TTC549 (cell line): ENCODE data around the gene LETM1.

Experiments used
- FAIRE-seq: peaks from 2 replicates; lab custom pipeline; 2012; peaks lifted over from hg19 to GRCh38; lab: Jason Lieb, UNC

The LETM1 gene

DNA sequence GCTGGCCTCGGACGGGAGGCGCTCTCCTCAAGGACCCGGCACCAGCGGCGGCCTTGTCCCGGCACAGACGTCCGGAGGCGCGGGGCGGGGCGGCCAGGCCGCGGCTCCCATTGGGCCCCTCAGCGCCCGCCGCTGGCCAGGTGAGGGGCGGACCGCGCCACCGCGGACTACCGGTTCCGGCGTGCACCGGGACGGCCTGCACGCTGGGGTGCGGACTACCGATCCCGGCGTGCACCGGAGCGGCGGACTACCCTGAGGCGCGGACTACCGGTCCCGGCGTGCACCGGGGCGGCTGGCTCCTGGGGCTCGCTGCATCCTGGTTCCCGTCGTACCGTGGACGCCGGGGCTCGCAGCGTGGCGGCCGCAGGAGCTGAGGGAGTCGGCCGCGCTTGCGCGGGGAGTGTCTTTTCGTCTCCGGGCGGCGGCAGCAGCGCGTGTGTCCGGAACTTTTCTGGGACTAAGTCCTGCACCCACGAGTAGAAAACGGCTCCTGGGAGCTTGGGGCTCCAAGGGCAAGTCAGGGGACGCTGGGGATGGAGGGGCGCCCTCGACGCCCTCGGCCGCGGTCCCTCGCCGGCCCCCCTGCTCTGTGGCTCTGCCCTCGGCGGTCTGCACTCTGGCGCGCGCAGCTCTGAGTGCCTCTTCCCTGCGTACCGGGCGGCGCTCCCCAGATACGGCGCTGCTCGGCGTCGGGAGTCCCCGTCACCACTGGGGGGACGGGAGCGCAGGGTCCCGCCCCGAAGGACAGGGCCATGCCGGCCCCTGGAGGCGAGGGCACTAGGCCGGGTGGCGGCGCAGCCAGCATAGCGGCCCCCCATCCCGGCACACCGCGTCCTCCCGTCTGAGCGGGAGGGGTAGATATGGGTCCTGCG, at the start of gene LETM1:
TSS of gene LETM1 (minus strand) at position 86 of the 872 bp plus-strand sequence. CDS start 206 bp downstream, outside the sequence.
- FAIRE-seq: no peak

DNA sequence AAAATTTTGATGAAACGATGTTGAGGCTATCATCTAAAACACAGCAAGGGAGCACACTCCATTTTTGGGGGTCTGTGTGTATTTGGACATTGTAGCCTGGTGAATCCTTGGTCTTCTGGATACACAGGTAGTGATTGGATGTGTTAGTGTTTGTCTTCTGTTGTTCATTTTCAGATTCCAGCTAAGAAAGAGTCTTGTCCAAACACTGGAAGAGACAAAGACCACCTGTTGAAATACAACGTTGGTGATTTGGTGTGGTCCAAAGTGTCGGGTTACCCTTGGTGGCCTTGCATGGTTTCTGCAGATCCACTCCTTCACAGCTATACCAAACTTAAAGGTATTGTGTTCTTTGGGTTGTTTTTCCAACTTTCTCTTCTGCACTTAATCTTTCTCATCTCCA, 48.1 kb upstream of the LETM1 start:
- FAIRE-seq: no peak

DNA sequence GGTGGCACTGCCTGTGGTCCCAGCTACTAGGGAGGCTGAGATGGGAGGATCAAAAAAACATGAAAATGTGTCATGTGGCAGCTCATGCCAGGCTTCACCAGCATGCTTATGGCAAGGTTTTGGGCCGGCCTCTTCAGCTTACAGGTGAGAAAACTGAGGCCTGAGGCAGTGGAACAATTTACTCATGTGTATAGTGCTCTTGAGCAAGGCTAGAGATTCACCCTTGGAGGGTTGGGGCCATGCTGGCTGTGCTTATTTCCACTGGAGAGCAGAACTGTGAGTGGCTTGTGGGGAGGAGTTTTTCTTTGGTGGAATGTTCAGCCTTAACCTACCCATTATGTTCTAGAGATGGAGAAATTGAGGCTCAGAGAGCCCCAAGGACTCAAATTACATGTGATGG, 47.1 kb upstream of the LETM1 start:
- no peak for FAIRE-seq

DNA sequence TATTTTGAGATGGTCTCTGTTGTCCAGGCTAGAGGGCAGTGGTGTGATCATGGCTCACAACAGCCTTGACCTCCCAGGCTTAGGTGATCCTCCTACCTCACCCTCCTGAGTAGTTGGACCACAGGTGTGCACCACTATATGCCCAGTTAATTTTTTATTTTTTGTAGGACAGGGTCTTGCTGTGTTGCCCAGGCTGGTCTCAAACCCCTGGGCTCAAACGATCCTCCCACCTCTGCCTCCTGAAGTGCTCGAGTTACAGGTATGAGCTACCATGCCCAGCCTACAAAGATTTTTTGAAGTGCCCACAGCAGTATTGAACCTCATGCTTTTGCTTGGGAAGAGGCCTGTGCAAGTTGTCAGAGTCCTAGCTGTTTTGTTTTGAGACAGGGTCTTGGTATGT, 46.3 kb upstream of the LETM1 start:
- no peak for FAIRE-seq

DNA sequence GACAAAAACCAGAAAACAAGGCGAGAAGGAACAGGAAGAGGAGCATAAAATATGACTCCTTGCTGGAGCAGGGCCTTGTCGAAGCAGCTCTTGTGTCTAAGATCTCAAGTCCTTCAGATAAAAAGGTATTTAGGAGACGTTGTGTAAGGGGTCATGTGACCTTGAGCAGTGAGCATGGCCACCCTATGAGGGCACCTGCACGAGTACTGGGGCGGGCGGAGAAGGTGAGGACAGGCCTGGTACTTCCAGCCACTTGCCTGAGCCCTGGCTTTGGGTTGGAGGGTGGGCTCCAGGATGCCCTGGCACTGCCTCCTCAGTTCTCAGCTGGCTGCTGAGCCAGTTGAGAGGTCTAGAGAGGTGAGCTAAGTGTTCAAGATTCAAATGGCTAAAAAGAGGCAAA, 45.2 kb upstream of the LETM1 start:
- no peak for FAIRE-seq

DNA sequence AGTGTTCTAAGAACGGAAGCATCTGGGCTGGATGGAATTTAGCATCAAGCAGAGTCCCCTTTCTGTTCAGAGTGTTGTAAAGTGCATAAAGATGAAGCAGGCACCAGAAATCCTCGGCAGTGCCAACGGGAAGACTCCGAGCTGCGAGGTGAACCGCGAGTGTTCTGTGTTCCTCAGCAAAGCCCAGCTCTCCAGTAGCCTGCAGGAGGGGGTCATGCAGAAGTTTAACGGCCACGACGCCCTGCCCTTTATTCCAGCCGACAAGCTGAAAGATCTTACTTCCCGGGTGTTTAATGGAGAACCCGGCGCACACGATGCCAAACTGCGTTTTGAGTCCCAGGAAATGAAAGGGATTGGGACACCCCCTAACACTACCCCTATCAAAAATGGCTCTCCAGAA, 44.7 kb upstream of the LETM1 start:
- no peak for FAIRE-seq

DNA sequence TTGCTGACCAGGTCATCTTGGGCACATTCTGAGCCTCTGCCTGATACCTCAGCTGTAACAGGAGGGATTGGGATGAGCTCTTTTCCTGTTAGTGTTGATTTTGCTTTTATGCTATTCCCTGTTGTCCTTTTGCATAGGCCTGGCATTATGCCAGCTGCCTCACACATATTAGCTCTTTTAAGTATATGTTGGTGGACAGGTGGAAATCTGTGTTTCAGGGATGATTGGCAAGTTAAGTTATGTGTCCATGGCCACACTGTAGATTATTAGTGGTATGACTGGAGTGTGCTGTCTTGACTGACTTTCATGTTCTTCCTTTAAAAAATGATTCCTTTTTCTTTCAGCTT, 44.1 kb upstream of the LETM1 start:
- no peak for FAIRE-seq

DNA sequence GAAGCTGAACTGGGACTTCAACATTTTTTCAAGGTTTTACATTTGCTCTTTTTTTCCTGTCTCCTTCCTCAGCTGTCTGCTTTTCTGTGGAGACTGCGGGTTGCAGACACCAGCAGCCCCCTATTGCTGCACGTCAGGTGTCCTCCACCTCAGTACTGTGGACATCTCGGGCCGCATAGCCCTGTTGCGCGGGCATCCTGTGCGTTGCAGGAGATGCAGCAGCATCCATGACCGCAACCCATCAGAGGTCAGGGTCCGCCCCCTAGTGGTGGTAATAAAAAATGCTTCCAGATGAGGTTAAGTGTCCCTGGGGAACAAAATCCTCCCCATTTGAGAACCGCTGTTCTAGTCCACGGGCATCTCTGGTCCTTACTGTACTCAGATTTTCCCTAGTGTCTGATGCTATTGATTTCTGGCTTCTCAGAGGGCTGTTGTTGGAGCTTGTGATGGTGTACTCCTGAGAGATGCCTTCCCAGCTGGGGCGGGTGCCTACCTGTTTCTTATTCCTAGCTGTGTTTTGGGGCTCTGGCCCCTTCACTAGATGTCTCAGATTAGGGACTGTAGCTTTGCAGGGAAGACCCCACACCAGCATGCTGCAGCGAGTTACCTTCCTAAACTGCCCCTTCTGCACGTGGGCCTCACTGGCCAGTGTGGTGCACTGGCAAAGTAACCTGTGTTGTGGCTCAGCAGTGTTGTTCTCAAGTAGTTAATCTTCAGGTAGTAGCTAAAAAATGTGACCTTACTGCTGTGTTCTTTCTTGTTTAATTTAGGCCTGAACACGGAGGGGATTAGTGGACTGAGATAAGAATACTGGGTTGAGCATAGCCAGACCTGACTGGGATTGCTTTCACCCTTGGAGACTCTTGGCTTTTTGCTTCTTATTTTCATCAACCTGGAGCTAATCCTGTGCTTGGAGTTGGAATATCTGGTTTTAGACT, 43.5 kb upstream of the LETM1 start:
- FAIRE-seq: no peak

DNA sequence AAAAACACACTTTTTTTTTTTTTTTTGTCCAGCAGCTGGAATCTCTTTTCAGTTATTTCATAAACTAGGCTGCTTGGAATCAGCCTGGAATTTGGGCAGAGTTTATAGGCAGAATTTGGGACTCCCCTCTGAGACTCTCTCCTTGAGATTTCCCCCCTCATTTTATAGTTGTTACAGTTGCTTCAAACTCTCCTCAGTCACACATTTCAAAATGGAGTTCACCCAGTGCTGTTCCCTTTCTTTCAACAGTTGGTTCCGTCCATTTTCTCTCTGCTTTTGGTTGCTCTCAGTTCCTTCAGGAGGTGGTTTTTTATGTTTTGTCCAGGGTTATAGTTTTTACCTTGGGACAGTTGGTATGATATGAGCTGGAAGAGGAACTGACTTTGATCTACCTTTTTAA, 42.7 kb upstream of the LETM1 start:
- no peak for FAIRE-seq

DNA sequence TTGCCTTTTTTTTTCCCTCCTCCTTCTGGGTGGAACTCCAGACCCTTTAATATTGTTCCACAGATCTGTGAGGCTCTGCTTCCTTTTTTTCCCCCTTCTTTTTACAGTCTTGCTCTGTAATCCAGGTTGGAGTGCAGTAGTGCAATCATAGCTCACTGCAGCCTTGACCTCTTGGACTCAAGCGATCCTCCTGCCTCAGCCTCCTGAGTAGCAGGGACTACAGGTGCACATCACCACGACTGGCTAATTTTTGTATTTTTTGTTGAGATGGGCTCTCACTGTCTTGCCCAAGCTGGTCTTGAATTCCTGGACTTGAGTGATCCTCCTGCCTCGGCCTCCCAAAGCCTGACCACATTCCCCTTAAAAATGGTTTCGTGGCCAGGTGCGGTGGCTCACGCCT, 42.1 kb upstream of the LETM1 start:
- no peak for FAIRE-seq

DNA sequence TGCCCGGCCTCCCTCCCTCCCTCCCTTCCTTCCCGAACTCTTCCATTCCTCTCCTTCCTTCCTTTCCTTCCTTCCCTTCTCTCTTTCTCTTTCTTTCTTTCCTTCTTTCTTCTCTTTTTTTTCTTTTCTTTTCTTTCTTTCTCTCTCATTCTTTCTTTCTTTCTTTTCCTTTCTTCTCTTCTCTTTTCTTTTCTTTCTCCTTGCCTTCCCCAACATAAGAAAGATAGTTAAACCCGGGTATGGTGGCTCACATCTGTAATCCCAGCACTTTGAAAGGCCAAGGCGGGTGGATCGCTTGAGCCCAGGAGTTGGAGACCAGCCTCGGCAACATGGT, 40.7 kb upstream of the LETM1 start:
- no peak for FAIRE-seq

DNA sequence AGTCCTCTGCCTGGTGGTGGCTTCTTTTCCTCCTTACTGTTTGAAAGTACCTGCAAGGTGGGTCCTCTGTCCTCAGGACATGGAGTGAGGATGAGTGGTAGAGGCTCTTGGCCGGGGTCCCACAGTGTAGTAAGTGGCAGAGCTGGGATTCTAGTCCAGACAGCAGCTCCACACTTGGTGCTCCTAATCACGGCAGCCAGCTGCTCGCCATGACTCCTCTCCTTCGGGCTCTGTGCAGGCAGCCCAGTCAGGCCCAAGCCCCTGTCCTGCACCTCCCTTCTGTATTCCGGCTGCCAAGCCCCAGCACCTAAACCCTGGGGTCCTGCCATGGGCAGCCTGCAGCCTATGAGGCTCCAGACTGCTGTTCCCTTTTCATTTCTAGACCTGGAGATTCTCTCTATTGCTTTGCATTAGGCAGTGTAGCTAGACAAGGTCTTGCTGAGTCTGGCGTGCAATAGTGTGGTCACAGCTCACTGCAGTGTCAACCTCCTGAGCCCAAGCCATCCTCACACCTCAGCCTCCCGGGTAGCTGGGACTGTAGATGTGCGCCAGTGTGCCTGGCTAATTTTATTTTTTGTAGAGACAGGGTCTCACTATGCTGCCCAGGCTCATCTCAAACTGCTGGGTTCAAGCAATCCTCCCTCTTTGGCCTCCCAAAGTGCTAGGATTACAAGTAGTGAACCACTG, 40.2 kb upstream of the LETM1 start:
- no peak for FAIRE-seq

DNA sequence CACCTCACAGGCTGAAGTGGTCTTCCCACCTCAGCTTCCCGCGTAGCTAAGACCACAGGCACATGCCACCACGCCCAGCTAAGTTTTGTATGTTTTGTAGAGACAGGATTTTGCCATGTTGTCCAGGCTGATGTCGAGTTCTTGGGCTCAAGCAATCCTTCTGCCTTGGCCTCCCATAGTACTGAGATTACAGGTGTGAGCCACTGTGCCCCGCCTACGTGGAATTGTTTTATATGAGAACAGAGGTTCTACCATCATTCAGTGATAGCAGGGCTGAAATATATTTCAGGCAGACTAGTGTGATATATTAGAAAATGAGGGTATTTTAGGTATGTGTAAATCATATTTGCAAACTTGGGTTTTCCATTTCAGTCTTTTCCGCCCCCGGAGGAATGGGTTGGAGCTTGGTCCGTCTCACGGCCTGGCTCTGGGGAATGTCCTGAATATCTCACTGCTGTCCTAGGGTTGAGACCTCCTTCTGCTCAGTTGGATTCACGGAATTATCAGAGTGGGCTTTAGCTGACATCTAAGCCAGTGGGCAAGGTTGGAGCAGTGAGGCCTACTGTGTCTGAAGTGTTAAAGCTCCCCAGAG, 35.1 kb upstream of the LETM1 start:
- no peak for FAIRE-seq

DNA sequence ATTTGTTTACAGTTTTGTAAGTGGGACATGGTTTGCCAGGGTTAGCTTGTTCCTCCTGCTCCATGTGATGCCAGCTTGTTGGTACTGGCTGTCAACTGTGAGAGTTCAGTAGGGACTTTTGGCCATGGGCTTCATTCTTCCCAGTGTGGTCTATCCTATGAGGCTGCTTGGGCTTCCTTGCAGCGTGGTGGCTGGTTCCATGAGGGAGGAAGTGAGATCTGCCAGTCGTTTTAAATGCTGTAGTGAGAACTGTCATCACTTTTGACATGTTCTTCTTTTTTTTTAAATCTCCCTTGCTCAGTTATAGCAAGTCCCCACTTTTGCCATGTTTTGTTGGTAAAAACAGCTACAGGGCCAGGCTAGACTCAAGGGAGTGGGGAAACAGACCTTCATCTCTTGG, 31.1 kb upstream of the LETM1 start:
- no peak for FAIRE-seq

DNA sequence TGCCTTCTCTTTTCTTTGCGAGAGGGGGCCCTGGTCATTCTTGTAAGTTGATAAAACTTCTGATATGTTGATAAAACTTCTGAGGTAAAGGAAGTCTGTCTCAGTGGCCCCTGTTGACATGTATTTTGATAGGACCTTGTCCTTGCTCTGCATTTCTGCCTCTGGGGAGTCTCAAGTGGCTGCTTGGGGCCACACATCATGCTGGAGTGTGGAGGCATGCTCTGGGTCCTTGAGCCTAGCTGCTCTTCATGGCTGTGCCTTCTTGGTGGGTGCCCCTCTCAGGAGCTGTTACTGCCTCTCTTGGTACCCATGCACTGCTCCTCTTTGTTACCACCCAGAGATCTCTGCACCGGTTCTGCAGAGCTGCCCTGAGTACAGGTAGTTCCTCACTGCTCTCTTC, 29.5 kb upstream of the LETM1 start:
- no peak for FAIRE-seq

DNA sequence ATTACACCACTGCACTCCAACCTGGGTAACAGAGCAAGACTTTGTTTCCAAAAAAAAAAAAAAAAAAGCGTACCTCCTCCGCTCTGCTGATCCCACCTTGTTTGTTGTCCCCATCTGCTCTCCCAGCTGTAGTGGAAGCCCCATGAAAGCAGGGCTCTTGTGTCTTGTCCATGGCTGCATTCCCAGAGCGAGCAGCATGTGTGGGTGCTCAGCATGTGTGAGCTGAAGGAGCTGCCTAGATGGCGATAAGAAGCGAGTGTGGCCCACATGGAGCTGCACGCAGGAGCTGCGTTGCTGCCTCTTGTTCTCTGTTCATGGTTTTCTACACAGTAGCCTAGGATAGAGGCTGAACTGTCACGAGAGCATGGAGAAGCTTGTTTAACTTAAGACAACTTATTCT, 27.6 kb upstream of the LETM1 start:
- no peak for FAIRE-seq

DNA sequence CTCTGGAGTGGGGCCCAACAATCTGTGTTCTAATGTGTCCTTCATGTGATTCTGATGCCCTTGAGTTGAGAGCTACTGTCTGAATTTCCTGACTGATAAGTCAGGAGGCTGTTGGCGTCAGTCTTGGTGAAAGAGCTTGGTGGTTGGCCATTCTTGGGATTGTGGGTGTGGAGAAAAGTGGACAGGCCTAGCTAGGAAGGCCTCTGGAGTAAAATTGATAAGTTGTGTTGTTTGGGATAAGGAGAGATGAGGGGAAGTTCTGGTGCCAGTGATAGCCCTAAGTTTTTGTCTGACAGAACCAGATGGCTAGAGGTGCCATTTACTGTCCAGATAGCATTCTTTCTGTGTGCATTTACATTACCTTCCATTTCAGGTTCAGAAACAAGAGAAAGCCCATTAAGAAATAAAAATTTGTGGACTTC, 26.9 kb upstream of the LETM1 start:
- FAIRE-seq: no peak

DNA sequence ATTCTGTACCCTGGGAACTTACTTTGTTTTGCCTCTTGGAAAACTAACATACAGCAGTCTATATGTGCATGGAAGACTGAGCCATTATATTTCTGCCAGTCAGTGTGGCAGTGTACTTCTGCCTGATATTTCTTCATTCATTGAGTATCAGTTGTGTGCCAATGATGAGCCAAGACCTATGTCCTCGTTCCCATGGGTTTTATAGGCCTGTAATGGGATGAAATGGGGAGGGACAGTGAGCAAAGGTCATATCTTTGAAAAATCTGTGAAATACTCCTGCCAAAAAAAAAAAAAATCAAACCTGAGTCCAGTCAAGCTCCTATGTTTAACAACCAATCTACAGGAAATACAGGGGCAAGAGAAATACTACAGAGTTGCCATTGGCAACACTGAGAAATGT, 24.4 kb upstream of the LETM1 start:
- no peak for FAIRE-seq

DNA sequence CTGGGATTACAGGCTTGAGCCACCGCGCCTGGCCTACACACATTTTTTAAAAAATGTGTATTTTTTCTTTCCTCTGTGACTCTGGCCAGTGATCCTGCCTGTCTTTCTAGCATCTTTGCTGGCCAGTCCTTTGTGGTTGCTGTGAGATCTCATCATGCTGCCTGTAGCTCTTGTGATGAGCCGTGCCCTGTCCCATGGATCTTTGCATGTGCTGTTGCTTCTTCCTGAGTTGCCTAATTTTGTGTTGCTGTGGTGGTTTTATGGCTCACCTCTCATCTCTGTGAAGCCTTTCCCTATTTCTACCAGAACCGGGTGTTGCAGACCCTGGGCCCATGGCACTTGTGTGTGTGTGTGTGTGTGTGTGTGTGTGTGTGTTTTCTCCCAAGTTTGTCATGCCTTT, 23.5 kb upstream of the LETM1 start:
- no peak for FAIRE-seq

DNA sequence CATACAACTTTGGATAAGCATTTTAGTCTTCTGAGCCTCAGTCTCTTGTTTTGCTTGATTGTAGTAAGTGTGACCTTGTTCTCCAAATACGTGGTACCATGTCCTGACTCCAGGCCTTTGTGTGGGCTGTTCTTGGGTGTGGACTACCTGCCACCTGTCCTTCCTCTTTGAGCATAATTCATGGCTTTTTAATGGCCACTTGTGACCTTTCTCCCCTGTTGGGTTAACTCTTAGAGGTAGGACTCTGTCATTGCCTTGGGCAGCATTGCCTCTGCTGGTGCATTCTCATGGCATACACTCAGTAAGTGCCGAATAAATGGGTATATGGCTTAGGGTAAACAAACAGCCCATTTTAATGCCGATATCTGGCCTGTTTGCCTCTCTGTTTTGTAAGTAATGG, 18.2 kb upstream of the LETM1 start:
- no peak for FAIRE-seq

DNA sequence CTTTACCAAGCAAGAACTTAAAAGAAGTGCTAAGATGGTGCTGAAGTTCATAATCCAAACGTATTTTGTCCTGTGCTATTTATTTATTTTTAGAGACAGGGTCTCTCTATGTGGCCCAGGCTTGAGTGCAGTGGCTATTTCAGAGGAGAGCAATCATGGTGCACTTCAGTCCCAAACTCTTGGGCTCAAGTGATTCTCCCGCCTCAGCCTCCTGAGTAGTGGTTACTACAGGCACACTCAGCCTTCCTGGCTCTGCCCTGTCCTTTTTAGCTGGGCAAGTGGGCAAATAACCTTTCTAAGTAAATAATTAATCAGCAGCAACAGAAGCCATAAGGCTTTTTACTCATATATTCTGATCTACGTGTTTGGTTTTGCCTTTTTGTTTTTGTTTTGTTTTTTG, 17.8 kb upstream of the LETM1 start:
- no peak for FAIRE-seq

DNA sequence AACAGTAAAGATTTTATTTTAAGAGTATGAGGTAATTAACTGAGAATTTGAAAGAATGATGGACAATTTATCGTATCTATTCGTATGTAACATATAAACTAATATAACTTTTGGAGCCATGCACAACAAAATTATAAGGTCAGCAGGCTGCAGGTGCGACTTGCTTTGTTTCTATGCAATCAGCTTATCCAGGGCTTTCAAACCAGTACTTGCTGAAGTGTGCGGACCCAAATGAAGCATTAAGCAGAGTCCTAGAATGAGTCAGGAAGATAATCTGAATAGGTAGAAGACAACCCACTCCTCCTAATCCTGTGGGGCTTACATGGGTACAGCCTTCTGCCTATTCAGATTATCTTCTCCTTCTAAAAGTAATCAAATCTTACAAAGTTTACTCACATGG, 17.3 kb upstream of the LETM1 start:
- no peak for FAIRE-seq

DNA sequence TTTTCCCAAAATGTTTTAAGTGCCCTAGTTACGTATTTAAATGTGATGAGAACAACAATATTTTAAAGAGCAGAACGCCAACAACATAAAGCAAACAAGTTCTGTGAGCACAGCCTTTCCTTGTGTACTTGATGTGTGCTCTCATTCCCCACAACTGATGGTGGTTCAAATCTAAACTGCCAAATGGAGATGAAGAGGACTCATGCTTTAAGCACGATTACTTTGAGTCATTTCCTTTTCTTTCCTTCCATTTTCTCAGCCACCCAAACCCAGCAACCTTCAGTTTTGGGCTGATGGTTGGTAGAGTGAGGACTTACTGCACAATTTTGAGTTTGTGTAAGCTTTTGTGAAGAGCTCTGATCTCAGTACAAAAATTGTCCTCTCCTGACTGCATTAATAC, 16.9 kb upstream of the LETM1 start:
- FAIRE-seq: no peak
